PC-3 (cell line): ENCODE results near the gene KCTD16.

ENCODE experiments used
- EZH2 ChIP-seq: fragments of 300-600 bp; sonication (generic); IDR thresholded peaks from one replicate; pipeline ENCODE4 v1.6.1; 2017; ENCODE audit warnings: antibody characterized with exemption, mild to moderate bottlenecking, low read length; ENCODE audit not compliant: unreplicated experiment
- TF ChIP-seq, protein P1 (sequence below): fragments of 300-600 bp; sonication (generic); conservative IDR thresholded peaks from 2 replicates; pipeline ENCODE4 v1.5.1; 2017; ENCODE audit warnings: antibody characterized with exemption, low read depth, mild to moderate bottlenecking, low read length

DNA sequence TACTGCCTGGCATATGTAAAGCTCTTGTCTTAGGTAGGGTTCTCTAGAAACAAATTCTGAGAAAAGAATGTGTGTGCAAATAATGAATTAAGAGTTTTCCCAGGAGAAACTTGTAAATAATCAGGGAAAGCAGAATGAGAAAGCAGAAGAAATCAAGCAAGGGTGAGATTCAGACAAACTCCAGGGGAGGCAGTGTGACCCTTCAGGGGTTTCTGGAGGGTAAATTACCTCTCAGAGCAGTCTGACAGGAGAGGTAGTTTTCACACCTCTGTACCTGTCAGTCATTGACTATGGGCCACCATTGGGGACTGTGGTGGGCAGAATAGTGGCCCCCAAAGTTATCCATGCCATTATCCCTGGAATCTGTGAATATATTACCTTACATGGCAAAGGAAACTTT, 124.6 kb downstream of the KCTD16 start:
- TF ChIP-seq, protein P1, sequence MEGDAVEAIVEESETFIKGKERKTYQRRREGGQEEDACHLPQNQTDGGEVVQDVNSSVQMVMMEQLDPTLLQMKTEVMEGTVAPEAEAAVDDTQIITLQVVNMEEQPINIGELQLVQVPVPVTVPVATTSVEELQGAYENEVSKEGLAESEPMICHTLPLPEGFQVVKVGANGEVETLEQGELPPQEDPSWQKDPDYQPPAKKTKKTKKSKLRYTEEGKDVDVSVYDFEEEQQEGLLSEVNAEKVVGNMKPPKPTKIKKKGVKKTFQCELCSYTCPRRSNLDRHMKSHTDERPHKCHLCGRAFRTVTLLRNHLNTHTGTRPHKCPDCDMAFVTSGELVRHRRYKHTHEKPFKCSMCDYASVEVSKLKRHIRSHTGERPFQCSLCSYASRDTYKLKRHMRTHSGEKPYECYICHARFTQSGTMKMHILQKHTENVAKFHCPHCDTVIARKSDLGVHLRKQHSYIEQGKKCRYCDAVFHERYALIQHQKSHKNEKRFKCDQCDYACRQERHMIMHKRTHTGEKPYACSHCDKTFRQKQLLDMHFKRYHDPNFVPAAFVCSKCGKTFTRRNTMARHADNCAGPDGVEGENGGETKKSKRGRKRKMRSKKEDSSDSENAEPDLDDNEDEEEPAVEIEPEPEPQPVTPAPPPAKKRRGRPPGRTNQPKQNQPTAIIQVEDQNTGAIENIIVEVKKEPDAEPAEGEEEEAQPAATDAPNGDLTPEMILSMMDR = no peak
- no peak for TF ChIP-seq EZH2
